ENCODE data around the gene GRIK1. TPM values are rescaled to one million over a fixed set of nuclear protein-coding genes. Genes with fewer than 3 reads are reported as not detected.

GRIK1 gene
- total RNA-seq, 2 donors from 2014 or later: 0.36 TPM; not detected in 1

- no peaks in the 10 kb centered on the region for H3K4me1 ChIP-seq (replicated peaks)
- TF ChIP-seq POLR2AphosphoS5 (IDR thresholded peaks at IDR 0.05) (no peak), CTCF (IDR thresholded peaks at IDR 0.05) (no peak), POLR2A (IDR thresholded peaks at IDR 0.05) (no peak)
- DNase-seq (ENCODE audit: low spot score): no peak
- intact Hi-C loops (cut with DNase I): no loop called here
- H3K36me3 ChIP-seq: no peaks in the 10 kb centered on the region
- no peak overlapping the region for H3K27ac ChIP-seq
- no peak overlapping the region for H3K4me3 ChIP-seq
- 88% methylated on average over 6 of the region's 6 CpGs for WGBS
- H3K9me3 ChIP-seq: no peaks in the 10 kb centered on the region
- H3K27me3 ChIP-seq (replicated peaks; ENCODE audit: insufficient read depth): no peaks in the 10 kb centered on the region
Measured at GRCh38 chr21:29655577-29655976, 284.2 kb downstream of the GRIK1 start.

DNA sequence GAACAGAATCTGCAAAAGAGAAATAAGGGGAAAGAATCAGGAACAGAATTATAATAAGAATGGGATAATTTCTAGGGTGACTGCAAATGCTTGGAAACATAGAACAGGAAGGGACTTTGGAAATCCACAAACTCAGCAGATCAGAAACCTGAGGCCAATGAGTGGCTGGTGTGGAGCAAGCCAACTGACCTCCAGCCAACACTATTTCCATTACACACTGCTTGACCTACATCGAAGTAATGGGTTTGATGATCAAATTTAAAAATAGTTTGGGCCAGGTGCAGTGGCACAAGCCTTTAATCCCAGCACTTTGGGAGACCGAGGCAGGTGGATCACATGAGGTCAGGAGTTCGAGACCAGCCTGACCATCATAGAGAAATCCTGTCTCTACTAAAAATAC lies 284.9 kb downstream of the GRIK1 start:
- intact Hi-C loops (cut with DNase I): no loop called here
- Histone ChIP-seq H3K27ac (no peak overlapping the region), H3K9me3 (no peaks in the 10 kb centered on the region), H3K27me3 (replicated peaks; ENCODE audit: insufficient read depth) (no peaks in the 10 kb centered on the region), H3K36me3 (no peaks in the 10 kb centered on the region), H3K4me1 (replicated peaks) (no peaks in the 10 kb centered on the region), H3K4me3 (no peak overlapping the region)
- no peak for DNase-seq (ENCODE audit: low spot score)
- WGBS: 90% methylated on average over 3 of the region's 3 CpGs
- TF ChIP-seq POLR2A (IDR thresholded peaks at IDR 0.05) (no peak), CTCF (IDR thresholded peaks at IDR 0.05) (no peak), POLR2AphosphoS5 (IDR thresholded peaks at IDR 0.05) (no peak)

DNA sequence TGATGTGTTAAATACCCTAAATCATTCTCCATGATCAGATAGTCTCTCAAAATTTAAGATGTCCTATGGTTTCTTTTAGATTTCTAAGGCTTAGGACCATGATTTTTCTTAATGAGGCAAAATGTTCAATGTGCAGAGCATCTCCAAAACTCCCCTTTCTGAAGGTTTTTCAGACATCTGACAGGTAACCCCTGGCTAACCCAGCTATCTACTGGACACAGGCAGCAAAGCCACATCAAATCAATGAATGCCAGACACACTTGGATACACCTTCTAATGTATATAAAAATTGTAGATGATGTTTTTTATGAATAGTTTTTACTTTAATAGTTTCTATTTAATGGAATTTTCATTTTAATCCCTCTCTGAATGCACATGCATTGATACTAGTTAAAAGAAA lies 285.6 kb downstream of the GRIK1 start:
- Histone ChIP-seq H3K36me3 (no peaks in the 10 kb centered on the region), H3K9me3 (no peaks in the 10 kb centered on the region), H3K4me3 (no peak overlapping the region), H3K4me1 (replicated peaks) (no peaks in the 10 kb centered on the region), H3K27me3 (replicated peaks; ENCODE audit: insufficient read depth) (no peaks in the 10 kb centered on the region), H3K27ac (no peak overlapping the region)
- TF ChIP-seq POLR2A (IDR thresholded peaks at IDR 0.05) (no peak), POLR2AphosphoS5 (IDR thresholded peaks at IDR 0.05) (no peak), CTCF (IDR thresholded peaks at IDR 0.05) (no peak)
- DNase-seq (ENCODE audit: low spot score): no peak
- intact Hi-C loops (cut with DNase I): no loop called here

GRCh38 chr21:29650523-29651022 lies 289.2 kb downstream of the GRIK1 start:
- Histone ChIP-seq H3K27me3 (replicated peaks; ENCODE audit: insufficient read depth) (no peaks in the 10 kb centered on the region), H3K27ac (no peak overlapping the region), H3K4me3 (no peak overlapping the region), H3K9me3 (no peaks in the 10 kb centered on the region), H3K36me3 (no peaks in the 10 kb centered on the region), H3K4me1 (replicated peaks) (no peaks in the 10 kb centered on the region)
- 91% methylated on average over 6 of the region's 6 CpGs for WGBS
- intact Hi-C loops (cut with DNase I): no loop called here
- no peak for DNase-seq (ENCODE audit: low spot score)
- TF ChIP-seq POLR2AphosphoS5 (IDR thresholded peaks at IDR 0.05) (no peak), CTCF (IDR thresholded peaks at IDR 0.05) (no peak), POLR2A (IDR thresholded peaks at IDR 0.05) (no peak)

- no peaks in the 10 kb centered on the region for H3K4me1 ChIP-seq (replicated peaks)
- WGBS: 79% methylated on average over 5 of the region's 5 CpGs
Measured at GRCh38 chr21:29649406-29649814, 290.4 kb downstream of the GRIK1 start.

More at GRCh38 chr21:29649406-29649814, 290.4 kb downstream of the GRIK1 start:
- Histone ChIP-seq H3K4me3 (no peak overlapping the region), H3K36me3 (no peaks in the 10 kb centered on the region), H3K27ac (no peak overlapping the region), H3K9me3 (no peaks in the 10 kb centered on the region), H3K27me3 (replicated peaks; ENCODE audit: insufficient read depth) (no peaks in the 10 kb centered on the region)
- intact Hi-C loops (cut with DNase I): no loop called here
- DNase-seq (ENCODE audit: low spot score): no peak
- TF ChIP-seq CTCF (IDR thresholded peaks at IDR 0.05): no peak
- no peak for TF ChIP-seq POLR2AphosphoS5 (IDR thresholded peaks at IDR 0.05)
- TF ChIP-seq POLR2A (IDR thresholded peaks at IDR 0.05): no peak

Data from prostate gland (tissue), 2 donors.